Neuronal stem cell (in vitro differentiated cells): ENCODE results near the gene PCK1.
A peak's percentile ranks its signal among the peaks of the same experiment; 100 is the strongest.

ENCODE experiments used
- DNase-seq: peaks from one replicate; pipeline ENCODE4 v3.0.0-alpha.2; 2013; ENCODE audit warnings: low spot score
- H2AFZ ChIP-seq: one replicate; pipeline ENCODE4 v1.6.1; 2013; ENCODE audit warnings: mild to moderate bottlenecking, low read length, inconsistent platforms
- H2AK5ac ChIP-seq: 2 replicates; pipeline ENCODE4 v1.6.1; 2013; ENCODE audit warnings: low read depth, mild to moderate bottlenecking, inconsistent platforms, low read length, moderate library complexity, mixed read lengths
- H2BK120ac ChIP-seq: 2 replicates; pipeline ENCODE4 v1.6.1; 2013; ENCODE audit warnings: low read depth, mild to moderate bottlenecking, inconsistent platforms, low read length, moderate library complexity, mixed read lengths
- H2BK12ac ChIP-seq: one replicate; pipeline ENCODE4 v1.6.1; 2013; ENCODE audit warnings: low read length, inconsistent platforms
- H2BK15ac ChIP-seq: 2 replicates; pipeline ENCODE4 v1.6.1; 2013; ENCODE audit warnings: mild to moderate bottlenecking, low read length, inconsistent platforms, mixed read lengths
- H2BK5ac ChIP-seq: one replicate; pipeline ENCODE4 v1.6.1; 2013; ENCODE audit warnings: inconsistent platforms, mild to moderate bottlenecking, low read length, moderate library complexity
- H3K14ac ChIP-seq: one replicate; pipeline ENCODE4 v1.6.1; 2013; ENCODE audit warnings: low read length, inconsistent platforms
- H3K18ac ChIP-seq: 2 replicates; pipeline ENCODE4 v1.6.1; 2013; ENCODE audit warnings: low read length, inconsistent platforms
- H3K23ac ChIP-seq: 2 replicates; pipeline ENCODE4 v1.6.1; 2013; ENCODE audit warnings: low read depth, mild to moderate bottlenecking, mixed read lengths, low read length, inconsistent platforms; ENCODE audit not compliant: poor library complexity
- H3K27ac ChIP-seq: replicated peaks from 3 replicates; pipeline ENCODE4 v1.5.1; 2013; ENCODE audit warnings: low read length, inconsistent platforms
- H3K27me3 ChIP-seq, 3 experiments: 2 replicates each; pipeline ENCODE4 v1.6.1; 2013; ENCODE audit warnings: low read length in 3 of 3, mild to moderate bottlenecking in 2 of 3, inconsistent platforms in 1 of 3, low read depth in 1 of 3, mixed read lengths in 1 of 3, moderate library complexity in 1 of 3; ENCODE audit not compliant: control insufficient read depth in 3 of 3, insufficient read depth in 3 of 3
- H3K36me3 ChIP-seq, 2 donors: replicated peaks in 1 of 2; 2 replicates each; pipeline ENCODE4 v1.6.1; 2013; ENCODE audit warnings: low read length in 2 of 2; ENCODE audit not compliant: control insufficient read depth in 2 of 2, insufficient read depth in 2 of 2
- H3K4ac ChIP-seq: 2 replicates; pipeline ENCODE4 v1.6.1; 2013; ENCODE audit warnings: inconsistent platforms, mild to moderate bottlenecking, low read length, moderate library complexity
- H3K4me1 ChIP-seq, 2 donors: 1 replicate in 1 of 2; 2 replicates in 1 of 2; pipeline ENCODE4 v1.6.1; 2013; ENCODE audit warnings: low read length in 2 of 2, low read depth in 1 of 2; ENCODE audit not compliant: control insufficient read depth in 2 of 2, insufficient read depth in 1 of 2
- H3K4me2 ChIP-seq: one replicate; pipeline ENCODE4 v1.6.1; 2013; ENCODE audit warnings: mild to moderate bottlenecking, low read length, inconsistent platforms; ENCODE audit not compliant: insufficient read depth, poor library complexity, severe bottlenecking
- H3K4me3 ChIP-seq, 2 donors: 2 replicates each; pipeline ENCODE4 v1.5.1; 2013; ENCODE audit warnings: low read length in 2 of 2, mild to moderate bottlenecking in 2 of 2, inconsistent platforms in 1 of 2, moderate library complexity in 1 of 2
- H3K79me1 ChIP-seq: one replicate; pipeline ENCODE4 v1.6.1; 2013; ENCODE audit warnings: low read depth, mild to moderate bottlenecking, inconsistent platforms, low read length, moderate library complexity
- H3K9ac ChIP-seq: one replicate; pipeline ENCODE4 v1.6.1; 2013; ENCODE audit warnings: mild to moderate bottlenecking, low read depth, low read length, inconsistent platforms; ENCODE audit not compliant: poor library complexity
- H3K9me3 ChIP-seq, 2 donors: replicated peaks in 1 of 2; 2 replicates each; pipeline versions ENCODE3 to v1.6.1; 2013; ENCODE audit warnings: low read length in 2 of 2, mild to moderate bottlenecking in 2 of 2, inconsistent platforms in 1 of 2, low read depth in 1 of 2, mixed read lengths in 1 of 2, moderate library complexity in 1 of 2; ENCODE audit not compliant: control insufficient read depth in 2 of 2, insufficient read depth in 1 of 2
- H4K8ac ChIP-seq: one replicate; pipeline ENCODE4 v1.6.1; 2013; ENCODE audit warnings: low read depth, mild to moderate bottlenecking, inconsistent platforms, low read length, moderate library complexity
- H4K91ac ChIP-seq: one replicate; pipeline ENCODE4 v1.6.1; 2013; ENCODE audit warnings: low read length, low read depth, mild to moderate bottlenecking, inconsistent platforms; ENCODE audit not compliant: poor library complexity
- WGBS, 2 donors: extraction: QIAGEN DNeasy Blood & Tissue Kit; methylation state at CpG; one replicate each; pipeline ENCODE4 v1.1.7; 2013; ENCODE audit warnings: missing lambda C conversion rate in 2 of 2, mixed read lengths in 1 of 2; ENCODE audit not compliant: insufficient read length in 2 of 2, insufficient replicate concordance in 1 of 2; ENCODE audit errors: extremely low coverage in 2 of 2; 5-methylcytosine and 5-hydroxymethylcytosine counted together

Gene PCK1

DNA sequence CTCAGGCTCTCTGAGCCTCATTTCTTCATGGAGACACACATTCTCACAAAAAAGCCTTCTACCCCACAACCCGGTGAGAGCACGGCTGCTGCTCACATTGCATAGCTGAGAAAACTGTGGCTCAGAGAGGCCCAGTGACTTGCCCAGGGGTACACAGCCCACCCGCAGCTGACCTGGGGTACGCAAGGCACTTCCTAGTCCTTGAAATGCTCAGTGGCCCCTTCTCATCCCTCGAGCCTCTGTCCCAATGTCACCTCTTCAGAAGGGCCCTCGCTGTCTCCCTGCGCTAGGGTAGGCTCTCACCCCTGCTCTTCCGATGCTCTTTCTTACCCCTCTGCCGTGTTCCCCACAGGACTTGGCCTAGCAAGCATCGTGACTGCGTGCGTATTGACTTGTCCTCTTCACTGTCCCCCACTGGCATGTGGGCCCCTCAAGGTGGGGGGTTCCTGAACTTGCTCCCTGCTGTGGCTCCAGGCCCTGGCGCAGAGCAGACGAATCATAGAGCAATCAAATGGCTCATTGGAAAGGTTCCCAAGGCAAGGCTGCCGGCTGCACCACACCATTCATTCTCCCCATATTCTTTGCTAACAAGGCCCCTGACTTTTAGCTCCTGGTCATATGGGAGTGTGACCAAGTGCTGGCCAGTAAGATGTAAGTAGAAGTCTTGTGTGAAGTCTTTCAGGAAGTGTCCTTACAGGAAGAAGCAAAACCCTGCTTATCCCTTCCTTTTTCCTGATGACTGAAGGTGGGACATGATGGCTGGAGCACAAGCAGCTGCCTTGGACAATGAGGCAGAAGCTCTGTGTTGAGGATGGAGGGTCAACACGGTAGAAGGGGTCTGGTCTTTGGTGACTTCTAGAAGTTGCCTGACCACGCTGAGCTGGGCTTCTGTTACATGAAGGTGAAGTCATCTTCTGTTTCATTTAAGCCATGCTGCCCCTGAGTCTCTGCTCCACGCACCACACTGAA, 22.7 kb downstream of the PCK1 start:
- Histone ChIP-seq H2BK120ac (no peak overlapping the region), H4K8ac (peak overlapping the region; percentile 45), H4K91ac (no peak overlapping the region), H3K36me3 (no peaks in the 10 kb centered on the region), H3K9ac (no peak overlapping the region), H3K27me3 (peaks cover 0 to 41% (median 0%) of the 10 kb centered on the region in 3 experiments), H3K23ac (no peak overlapping the region), H2AFZ (peak overlapping the region; percentile 51), H3K4me3 (no peak overlapping the region), H2BK12ac (no peak overlapping the region), H3K9me3 (peaks cover 0 to 6% of the 10 kb centered on the region in 2 donors), H3K79me1 (peaks cover 3% of the 10 kb centered on the region), H2BK15ac (peak overlapping the region; percentile 8), H3K4me2 (no peak overlapping the region), H3K27ac (no peak overlapping the region), H3K18ac (peak overlapping the region; percentile 20), H2AK5ac (peak overlapping the region; percentile 43), H2BK5ac (no peak overlapping the region), H3K14ac (no peak overlapping the region), H3K4me1 (peaks cover 3 to 4% of the 10 kb centered on the region in 2 donors), H3K4ac (no peak overlapping the region)
- DNase-seq = no peak
- no CpG with 5 or more reads among the region's 18 CpGs for WGBS, 2 donors

DNA sequence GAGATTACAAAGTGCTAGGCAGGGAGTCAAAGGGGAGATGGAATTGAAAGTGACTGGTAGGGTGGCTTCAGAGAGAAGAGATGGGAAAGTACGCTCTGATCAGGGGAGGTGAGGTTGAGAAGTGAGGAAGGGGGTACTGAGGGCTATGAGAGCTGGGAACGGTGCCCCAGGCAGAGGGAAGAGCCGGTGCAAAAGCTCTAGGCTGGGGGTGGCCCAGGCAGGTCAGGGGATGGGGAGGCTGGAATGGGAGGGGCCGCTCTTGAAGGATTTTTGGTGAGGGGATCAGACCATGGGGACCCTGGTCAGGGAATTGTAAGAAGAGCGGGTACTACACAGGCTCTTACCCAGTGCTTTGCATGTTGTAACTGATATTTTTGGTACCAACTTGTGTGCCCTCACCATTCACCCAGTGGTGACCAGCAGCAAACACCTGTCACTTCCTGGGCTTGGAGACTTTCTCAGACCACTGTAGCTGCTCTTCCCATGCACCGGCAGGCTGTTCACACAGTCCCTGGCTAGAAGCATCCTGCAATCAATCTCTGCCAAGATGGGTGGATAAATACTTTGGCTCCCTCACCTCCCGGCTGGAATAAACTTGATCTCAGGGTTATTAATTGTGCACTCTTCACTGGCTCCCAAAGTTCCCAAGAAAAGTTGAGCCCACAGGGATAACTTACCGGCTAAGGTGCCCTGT, 24.0 kb downstream of the PCK1 start:
- H3K4me3 ChIP-seq = no peak overlapping the region
- H3K36me3 ChIP-seq = no peaks in the 10 kb centered on the region
- no peak overlapping the region for H2AK5ac ChIP-seq
- no peak overlapping the region for H3K9ac ChIP-seq
- no peak overlapping the region for H2BK5ac ChIP-seq
- no peak overlapping the region for H3K4me2 ChIP-seq
- no peak overlapping the region for H3K14ac ChIP-seq
- no CpG with 5 or more reads among the region's 8 CpGs for WGBS, 2 donors
- no peak overlapping the region for H4K91ac ChIP-seq
- H4K8ac ChIP-seq = no peak overlapping the region
- peaks cover 0 to 6% of the 10 kb centered on the region in 2 donors for H3K9me3 ChIP-seq
- peaks cover 3 to 4% of the 10 kb centered on the region in 2 donors for H3K4me1 ChIP-seq
- H3K23ac ChIP-seq = no peak overlapping the region
- no peak overlapping the region for H3K4ac ChIP-seq
- peaks cover 0 to 28% (median 0%) of the 10 kb centered on the region in 3 experiments for H3K27me3 ChIP-seq
- H2BK15ac ChIP-seq = no peak overlapping the region
- DNase-seq = no peak
- H3K27ac ChIP-seq = no peak overlapping the region
- peaks cover 3% of the 10 kb centered on the region for H3K79me1 ChIP-seq
- no peak overlapping the region for H2BK12ac ChIP-seq
- no peak overlapping the region for H2AFZ ChIP-seq
- H2BK120ac ChIP-seq = no peak overlapping the region
- H3K18ac ChIP-seq = no peak overlapping the region

DNA sequence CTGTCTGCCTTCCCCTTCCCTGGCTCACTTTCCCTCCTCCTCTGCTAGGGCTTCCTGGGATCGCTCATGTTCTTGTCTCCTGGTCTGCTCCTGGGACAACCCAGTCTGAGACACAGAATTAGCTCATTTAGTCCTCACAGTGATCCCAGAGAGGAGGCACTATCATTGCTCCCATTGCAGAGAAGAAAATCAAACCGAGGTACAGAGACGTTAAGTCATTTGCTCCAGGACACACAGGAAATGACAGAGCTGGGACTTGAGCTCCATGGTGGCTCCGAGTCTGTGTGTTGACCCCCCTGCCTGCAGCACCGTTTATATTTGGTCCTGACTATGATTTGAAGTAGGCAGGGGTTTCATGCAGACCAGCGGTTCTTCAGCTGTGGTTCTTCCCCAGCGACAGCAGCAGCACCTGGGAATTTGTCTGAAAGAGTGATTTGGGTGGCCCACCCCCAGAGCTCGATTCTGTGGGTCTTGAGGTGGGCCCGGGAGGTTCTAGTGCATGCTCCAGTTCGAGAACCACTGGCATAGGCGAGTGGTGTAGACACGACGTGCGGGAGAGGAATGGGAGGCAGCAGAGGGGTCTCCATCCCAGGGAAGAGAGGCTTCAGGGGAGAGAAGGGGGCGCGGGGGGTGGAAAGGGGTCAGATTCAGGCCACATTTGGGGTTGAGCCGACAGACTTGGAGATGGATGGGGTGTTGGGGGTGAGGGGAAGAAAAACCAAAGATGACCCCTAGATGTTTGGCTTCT, 24.7 kb downstream of the PCK1 start:
- H4K91ac ChIP-seq = no peak overlapping the region
- H2BK5ac ChIP-seq = no peak overlapping the region
- no peak overlapping the region for H3K23ac ChIP-seq
- no peak overlapping the region for H3K4ac ChIP-seq
- no peaks in the 10 kb centered on the region for H3K36me3 ChIP-seq
- H3K4me2 ChIP-seq = no peak overlapping the region
- no peak overlapping the region for H4K8ac ChIP-seq
- no peak for DNase-seq
- no CpG with 5 or more reads among the region's 17 CpGs for WGBS, 2 donors
- no peak overlapping the region for H2BK12ac ChIP-seq
- H3K79me1 ChIP-seq = peaks cover 3% of the 10 kb centered on the region
- no peak overlapping the region for H2BK15ac ChIP-seq
- peak overlapping the region; percentile 36 for H2AK5ac ChIP-seq
- H3K4me3 ChIP-seq = no peak overlapping the region
- H2BK120ac ChIP-seq = no peak overlapping the region
- peaks cover 0 to 24% (median 0%) of the 10 kb centered on the region in 3 experiments for H3K27me3 ChIP-seq
- no peak overlapping the region for H3K9ac ChIP-seq
- H3K9me3 ChIP-seq = peaks cover 0 to 6% of the 10 kb centered on the region in 2 donors
- no peak overlapping the region for H3K27ac ChIP-seq
- no peak overlapping the region for H3K14ac ChIP-seq
- peak overlapping the region; percentile 86 for H3K18ac ChIP-seq
- no peak overlapping the region for H2AFZ ChIP-seq
- peaks cover 0 to 3% of the 10 kb centered on the region in 2 donors for H3K4me1 ChIP-seq
